ENCODE data around the gene SERPINA1.

Gene SERPINA1

GRCh38 chr14:94376976-94377865, 11.2 kb downstream of the SERPINA1 start:
- no peak overlapping the region for H3K27ac ChIP-seq
- TF ChIP-seq ZFX (IDR thresholded peaks at IDR 0.05; ENCODE audit: borderline replicate concordance) (no peak), CTCF (IDR thresholded peaks at IDR 0.05) (no peak)

- TF ChIP-seq CTCF (IDR thresholded peaks at IDR 0.05) (no peak), ZFX (IDR thresholded peaks at IDR 0.05; ENCODE audit: borderline replicate concordance) (no peak)
- H3K27ac ChIP-seq = no peak overlapping the region
Observed at GRCh38 chr14:94376108-94376975, 12.1 kb downstream of the SERPINA1 start.

- H3K27ac ChIP-seq = no peak overlapping the region
- TF ChIP-seq CTCF (IDR thresholded peaks at IDR 0.05) (no peak), ZFX (IDR thresholded peaks at IDR 0.05; ENCODE audit: borderline replicate concordance) (no peak)
Observed at GRCh38 chr14:94375552-94376107, 12.8 kb downstream of the SERPINA1 start.

- no peak overlapping the region for H3K27ac ChIP-seq
- TF ChIP-seq CTCF (IDR thresholded peaks at IDR 0.05) (no peak), ZFX (IDR thresholded peaks at IDR 0.05; ENCODE audit: borderline replicate concordance) (no peak)
Observed at GRCh38 chr14:94374749-94375260, 13.6 kb downstream of the SERPINA1 start.

- H3K27ac ChIP-seq = no peak overlapping the region
Observed at GRCh38 chr14:94374116-94374515, 14.3 kb downstream of the SERPINA1 start.

GRCh38 chr14:94373708-94374107, 14.7 kb downstream of the SERPINA1 start:
- TF ChIP-seq ZFX (IDR thresholded peaks at IDR 0.05; ENCODE audit: borderline replicate concordance) (no peak), CTCF (IDR thresholded peaks at IDR 0.05) (no peak)
- no peak overlapping the region for H3K27ac ChIP-seq

More at GRCh38 chr14:94374116-94374515, 14.3 kb downstream of the SERPINA1 start:
- TF ChIP-seq ZFX (IDR thresholded peaks at IDR 0.05; ENCODE audit: borderline replicate concordance) (no peak), CTCF (IDR thresholded peaks at IDR 0.05) (no peak)
